Fibroblast of pulmonary artery (primary cell): ENCODE results near the gene STK4.

Source experiments
- DNase-seq: peaks from one replicate; pipeline ENCODE4 v3.0.0-alpha.2; 2010; ENCODE audit warnings: low read depth
- H3K4me3 ChIP-seq: replicated peaks from 2 replicates; pipeline ENCODE4 v1.5.1; 2011; ENCODE audit warnings: low read depth, mild to moderate bottlenecking, control low read depth, low read length, moderate library complexity
- CTCF ChIP-seq: IDR thresholded peaks from 2 replicates; pipeline ENCODE4 v1.5.1; 2011; ENCODE audit warnings: mild to moderate bottlenecking, control low read depth, low read length, inconsistent platforms; ENCODE audit errors: missing control alignments

Gene STK4

GRCh38 chr20:45088247-45088646 is 121.9 kb downstream of the STK4 start:
- H3K4me3 ChIP-seq = no peak overlapping the region
- TF ChIP-seq CTCF = no peak
- DNase-seq = peak; percentile 84

DNA sequence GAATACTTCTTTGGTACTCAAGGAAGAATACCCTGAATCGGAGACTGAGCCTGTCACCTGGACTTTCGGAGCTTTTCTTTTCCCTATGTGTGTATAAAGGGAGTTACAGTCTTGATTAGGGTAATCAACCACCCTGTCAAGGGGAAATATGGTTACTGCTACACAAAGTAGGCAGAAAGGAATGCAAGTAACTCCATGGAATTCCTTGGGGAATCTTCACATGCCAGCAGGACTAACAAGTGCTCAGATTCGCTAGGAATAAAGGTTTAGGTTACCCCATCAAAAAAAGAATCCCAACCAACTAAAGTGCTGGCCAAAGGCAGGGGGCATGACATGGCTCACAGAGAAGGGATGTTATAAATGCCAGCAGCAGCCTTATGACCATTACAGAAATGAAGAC is 124.2 kb downstream of the STK4 start:
- no peak overlapping the region for H3K4me3 ChIP-seq
- no peak for DNase-seq
- TF ChIP-seq CTCF = no peak

DNA sequence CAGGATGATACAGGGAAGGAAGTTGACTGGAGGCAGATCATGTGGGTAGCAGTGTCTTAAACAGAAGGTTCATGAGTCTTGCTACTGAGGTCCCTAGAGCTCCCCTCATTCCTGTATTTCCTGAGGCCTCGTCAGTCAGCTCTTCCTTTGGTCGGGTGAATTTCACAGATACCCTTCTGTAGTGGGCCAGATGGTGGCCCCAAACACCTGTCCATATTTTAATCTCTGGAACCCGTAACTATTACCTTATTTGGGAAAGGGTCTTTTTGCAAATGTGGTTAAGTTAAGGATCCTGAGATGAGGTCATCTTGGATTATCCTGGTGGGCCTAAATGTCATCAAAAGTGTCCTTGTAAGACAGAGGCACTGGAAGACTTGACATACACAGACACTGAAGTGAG is 125.1 kb downstream of the STK4 start:
- H3K4me3 ChIP-seq = no peak overlapping the region
- TF ChIP-seq CTCF = no peak
- DNase-seq = no peak

DNA sequence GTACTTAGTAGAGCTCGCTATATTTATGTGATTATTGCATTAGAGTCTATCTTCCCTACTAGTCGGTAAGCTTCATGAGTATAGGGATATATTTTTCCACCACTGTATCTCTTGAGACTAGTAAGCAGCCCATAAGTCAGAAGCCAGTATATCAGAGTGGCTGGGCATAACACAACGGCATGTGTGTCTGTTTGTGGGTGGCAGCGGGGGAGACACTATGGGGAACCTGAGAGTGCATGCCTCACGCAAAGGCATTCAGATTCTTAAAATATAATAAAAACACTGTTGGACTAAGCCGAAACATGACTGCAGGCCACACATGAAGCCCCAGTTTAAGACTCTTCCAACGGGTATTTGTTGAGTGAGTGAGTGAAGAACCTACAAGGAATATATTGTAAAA is 126.6 kb downstream of the STK4 start:
- TF ChIP-seq CTCF = no peak
- H3K4me3 ChIP-seq = no peak overlapping the region
- DNase-seq = no peak

DNA sequence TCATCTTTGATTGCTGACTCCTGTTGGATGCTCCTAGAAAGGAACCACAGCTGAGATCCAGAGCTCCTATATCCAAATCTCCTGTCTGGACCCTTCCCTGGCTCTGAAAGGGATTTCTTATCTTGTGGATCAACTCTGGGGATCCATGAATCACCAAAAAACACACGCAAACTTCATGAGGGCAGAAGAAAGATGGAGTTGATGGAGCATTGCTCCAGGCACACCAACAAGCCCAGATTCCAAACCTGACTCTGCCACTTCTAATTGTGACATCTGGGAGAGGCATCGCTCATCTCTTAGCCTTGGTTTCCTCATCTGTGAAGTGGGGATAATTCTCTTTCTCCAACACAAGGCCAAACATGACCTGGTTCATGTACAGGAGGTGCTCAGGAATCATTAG is 127.9 kb downstream of the STK4 start:
- no peak for DNase-seq
- no peak overlapping the region for H3K4me3 ChIP-seq
- TF ChIP-seq CTCF = no peak

DNA sequence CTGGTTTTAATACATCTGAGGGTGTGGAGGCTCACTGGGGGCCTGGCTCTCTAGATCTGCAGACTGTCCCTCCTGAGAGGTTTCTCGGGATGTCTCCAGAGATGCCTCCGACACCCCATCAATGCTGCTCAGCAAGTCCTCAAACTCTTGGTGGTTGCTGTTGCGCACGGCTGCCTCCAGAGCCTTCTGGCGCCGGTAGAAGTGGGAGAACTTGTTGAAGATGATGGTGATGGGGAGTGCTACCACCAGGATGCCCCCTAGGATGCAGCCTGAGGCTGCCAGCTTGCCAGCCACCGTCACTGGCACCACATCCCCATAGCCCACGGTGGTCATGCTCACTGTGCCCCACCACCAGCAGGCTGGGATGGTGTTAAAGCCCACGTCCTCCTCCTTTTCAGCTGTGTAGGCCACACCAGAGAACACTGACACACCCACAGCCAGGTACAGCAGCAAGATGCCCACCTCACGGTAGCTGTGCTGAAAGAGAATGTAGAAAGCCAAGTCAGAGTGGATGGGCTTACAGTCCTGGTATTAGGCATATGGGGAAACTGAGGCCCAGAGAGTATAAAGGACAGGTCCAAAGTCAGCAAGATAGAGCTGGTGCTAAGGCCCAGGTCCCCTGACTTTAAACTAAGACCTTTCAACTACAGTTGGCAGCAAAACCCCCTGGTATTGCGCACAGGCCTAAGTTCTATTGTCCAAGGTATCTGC is 128.7 kb downstream of the STK4 start:
- no peak for DNase-seq
- H3K4me3 ChIP-seq = no peak overlapping the region
- no peak for TF ChIP-seq CTCF

DNA sequence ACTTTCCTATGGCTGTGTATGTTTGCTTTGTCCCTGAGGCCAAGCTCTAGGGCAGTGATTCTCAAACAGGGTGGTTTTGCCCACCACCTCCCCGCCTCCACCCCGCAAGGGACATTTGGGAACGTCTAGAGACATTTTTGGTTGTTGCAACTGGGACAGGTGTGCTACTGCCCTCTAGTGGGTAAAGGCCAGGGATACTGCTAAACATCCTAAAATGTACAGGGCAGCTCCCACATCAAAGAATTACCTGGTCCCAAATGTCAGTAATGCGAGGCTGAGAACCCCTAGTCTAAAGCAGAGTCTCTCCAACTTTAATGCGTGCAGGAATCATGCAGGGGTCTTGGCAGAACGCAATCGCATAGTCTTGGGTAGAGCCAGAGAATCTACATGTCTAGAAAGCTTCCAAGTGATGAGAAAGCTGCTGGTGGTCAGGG is 129.5 kb downstream of the STK4 start:
- peak; percentile 78 for DNase-seq
- TF ChIP-seq CTCF = peak; percentile 78
- H3K4me3 ChIP-seq = no peak overlapping the region
